ENCODE data around the gene PLEKHA4. TPM values are rescaled to one million over a fixed set of nuclear protein-coding genes. Genes with fewer than 3 reads are reported as not detected.

Gene PLEKHA4
- total and polyA plus RNA-seq, 2 of the 13 experiments (the other 11 are each of a cell fraction or from before 2014, with no cell fraction given): 4.8 to 6.0 TPM

DNA sequence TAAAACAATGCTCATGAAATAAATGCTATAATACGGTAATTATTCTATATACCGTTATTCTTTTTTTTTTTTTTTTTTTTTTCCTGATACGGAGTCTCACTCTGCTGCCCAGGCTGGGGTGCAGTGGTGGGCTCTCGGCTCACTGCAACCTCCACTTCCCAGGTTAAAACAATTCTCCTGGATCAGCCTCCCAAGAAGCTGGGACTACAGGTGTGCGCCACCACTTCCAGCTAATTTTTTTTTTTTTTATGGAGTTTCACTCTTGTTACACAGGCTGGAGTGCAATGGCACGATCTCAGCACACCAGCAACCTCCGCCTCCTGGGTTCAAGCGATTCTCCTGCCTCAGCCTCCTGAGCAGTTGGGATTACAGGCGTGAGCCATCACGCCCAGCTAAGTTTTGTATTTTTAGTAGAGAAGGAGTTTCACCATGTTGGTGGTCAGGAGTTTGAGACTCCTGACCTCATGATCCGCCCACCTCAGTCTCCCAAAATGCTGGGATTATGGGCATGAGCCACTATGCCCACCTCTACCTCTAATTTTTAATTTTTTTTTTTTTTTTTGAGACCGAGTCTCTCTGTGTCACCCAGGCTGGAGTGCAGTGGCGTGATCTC is 10.7 kb upstream of the PLEKHA4 start (continued):
- no peak for TF ChIP-seq BCL6 (CRISPR knock-in tag; IDR thresholded peaks at IDR 0.05)
- TF ChIP-seq, protein P1, sequence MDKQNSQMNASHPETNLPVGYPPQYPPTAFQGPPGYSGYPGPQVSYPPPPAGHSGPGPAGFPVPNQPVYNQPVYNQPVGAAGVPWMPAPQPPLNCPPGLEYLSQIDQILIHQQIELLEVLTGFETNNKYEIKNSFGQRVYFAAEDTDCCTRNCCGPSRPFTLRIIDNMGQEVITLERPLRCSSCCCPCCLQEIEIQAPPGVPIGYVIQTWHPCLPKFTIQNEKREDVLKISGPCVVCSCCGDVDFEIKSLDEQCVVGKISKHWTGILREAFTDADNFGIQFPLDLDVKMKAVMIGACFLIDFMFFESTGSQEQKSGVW (CRISPR knock-in tag; IDR thresholded peaks at IDR 0.05; ENCODE audit: borderline replicate concordance): no peak
- TF ChIP-seq, protein P2, sequence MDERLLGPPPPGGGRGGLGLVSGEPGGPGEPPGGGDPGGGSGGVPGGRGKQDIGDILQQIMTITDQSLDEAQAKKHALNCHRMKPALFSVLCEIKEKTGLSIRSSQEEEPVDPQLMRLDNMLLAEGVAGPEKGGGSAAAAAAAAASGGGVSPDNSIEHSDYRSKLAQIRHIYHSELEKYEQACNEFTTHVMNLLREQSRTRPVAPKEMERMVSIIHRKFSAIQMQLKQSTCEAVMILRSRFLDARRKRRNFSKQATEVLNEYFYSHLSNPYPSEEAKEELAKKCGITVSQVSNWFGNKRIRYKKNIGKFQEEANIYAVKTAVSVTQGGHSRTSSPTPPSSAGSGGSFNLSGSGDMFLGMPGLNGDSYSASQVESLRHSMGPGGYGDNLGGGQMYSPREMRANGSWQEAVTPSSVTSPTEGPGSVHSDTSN (CRISPR knock-in tag; IDR thresholded peaks at IDR 0.05): no peak
- TF ChIP-seq PAF1 (CRISPR knock-in tag; IDR thresholded peaks at IDR 0.05): no peak
- TF ChIP-seq NR2F2 (IDR thresholded peaks at IDR 0.05; ENCODE audit: borderline replicate concordance, low read depth): no peak
- no peak for TF ChIP-seq ZNF670 (CRISPR knock-in tag; IDR thresholded peaks at IDR 0.05; ENCODE audit: borderline replicate concordance)

DNA sequence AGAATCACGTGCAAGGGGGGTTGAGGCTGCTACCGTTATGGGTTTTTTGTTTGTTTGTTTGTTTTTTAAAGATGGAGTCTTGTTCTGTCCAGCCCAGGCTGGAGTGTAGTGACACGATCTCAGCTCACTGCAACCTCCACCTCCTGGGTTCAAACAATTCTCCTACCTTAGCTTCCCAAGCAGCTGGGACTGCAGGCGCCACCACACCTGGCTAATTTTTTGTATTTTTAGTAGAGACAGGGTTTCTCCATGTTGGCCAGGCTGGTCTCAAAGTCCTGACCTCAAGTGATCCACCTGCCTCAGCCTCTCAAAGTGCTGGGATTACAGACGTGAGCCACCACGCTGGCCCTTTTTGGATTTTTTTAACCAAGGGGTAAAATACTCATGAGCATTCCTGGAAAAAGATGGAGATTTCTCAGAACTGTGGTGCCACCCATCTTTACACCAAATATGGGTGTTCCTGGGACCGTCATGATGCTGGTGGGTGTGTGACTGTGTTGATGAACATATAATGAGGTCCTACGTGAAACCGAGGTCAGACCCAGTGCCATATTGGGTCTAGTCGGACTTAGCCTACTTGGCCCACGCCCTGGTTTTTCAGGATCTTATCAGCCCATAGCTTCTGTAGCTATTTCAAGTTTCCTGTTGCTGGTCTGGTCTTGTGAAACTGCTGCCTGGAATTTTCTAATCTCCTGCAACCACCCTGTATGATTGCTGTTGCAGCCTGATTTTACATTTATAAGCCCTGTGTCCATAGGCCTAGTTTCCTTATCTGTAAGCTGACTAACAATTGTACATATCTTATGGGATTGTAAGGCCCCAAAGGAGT is 10.0 kb upstream of the PLEKHA4 start:
- Histone ChIP-seq H3K9ac (ENCODE audit: insufficient read depth, low read depth, low read length) (no peak overlapping the region), H3K4me3 (replicated peaks in 1 of 3; ENCODE audit: insufficient read depth in 1 of 3, low read depth in 2 of 3, low read length in 3 of 3) (no peak overlapping the region), H4K20me1 (ENCODE audit: insufficient read depth, low read length) (peaks cover 27% of the 10 kb centered on the region), H3K4me2 (ENCODE audit: low read depth, low read length) (no peak overlapping the region), H3K9me3 (ENCODE audit: low read length) (no peaks in the 10 kb centered on the region), H2AFZ (ENCODE audit: low read length) (no peak overlapping the region), H3K36me3 (replicated peaks in 1 of 2; ENCODE audit: control insufficient read depth in 1 of 2, insufficient read depth in 2 of 2, low read length in 2 of 2) (peaks cover 8 to 28% of the 10 kb centered on the region in 2 experiments), H3K27me3 (ENCODE audit: control insufficient read depth in 1 of 2, insufficient read depth in 2 of 2, low read length in 2 of 2) (no peaks in the 10 kb centered on the region; a peak in 1 of 5 replicates), H3K79me2 (ENCODE audit: insufficient read depth, low read length) (peaks cover 24% of the 10 kb centered on the region), H3K27ac (ENCODE audit: extremely low read length, insufficient read depth, low read length) (no peak overlapping the region), H3K4me1 (ENCODE audit: insufficient read depth, low read length) (peaks cover 46% of the 10 kb centered on the region)
- intact Hi-C loops (cut with micrococcal nuclease; ENCODE audit: unreplicated experiment): loop anchor here (10.0 kb wide), 1 partner anchor 86 kb away; the partner anchor contains the start of gene FTL
- in situ Hi-C loops (cut with HindIII; ENCODE audit: extremely low pct_ligation_motif_present, low pct_unique_long_range_greater_than_20kb): no loop called here
- POLR2A ChIA-PET: interaction anchor here (0.7 to 6.9 kb wide), 4 partner anchors 10 to 893 kb away, joined by 3 to 88 read pairs (median 8); partner anchors contain the start of gene FTL
- ATAC-seq (no peak), DNase-seq (ENCODE audit: low spot score) (no peak), FAIRE-seq (no peak)
- BruUV-seq (replicated peaks): no TSS peak
- CTCF ChIA-PET (ENCODE audit: low intra/inter-chr PET ratio, low total read pairs): no interaction called here
- 71% methylated on average over 9 of the region's 11 CpGs for WGBS (ENCODE audit: low lambda C conversion rate)
- TF ChIP-seq, protein P3, sequence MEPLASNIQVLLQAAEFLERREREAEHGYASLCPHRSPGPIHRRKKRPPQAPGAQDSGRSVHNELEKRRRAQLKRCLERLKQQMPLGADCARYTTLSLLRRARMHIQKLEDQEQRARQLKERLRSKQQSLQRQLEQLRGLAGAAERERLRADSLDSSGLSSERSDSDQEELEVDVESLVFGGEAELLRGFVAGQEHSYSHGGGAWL (CRISPR knock-in tag; IDR thresholded peaks at IDR 0.05): no peak
- TF ChIP-seq ZNF589 (CRISPR knock-in tag; conservative IDR thresholded peaks at IDR 0.05): no peak
- no peak for TF ChIP-seq HNRNPH1 (optimal IDR thresholded peaks at IDR 0.05; ENCODE audit: low read depth, low read length)
- TF ChIP-seq KAT8 (CRISPR knock-in tag; IDR thresholded peaks at IDR 0.05): no peak
- TF ChIP-seq, protein P4, sequence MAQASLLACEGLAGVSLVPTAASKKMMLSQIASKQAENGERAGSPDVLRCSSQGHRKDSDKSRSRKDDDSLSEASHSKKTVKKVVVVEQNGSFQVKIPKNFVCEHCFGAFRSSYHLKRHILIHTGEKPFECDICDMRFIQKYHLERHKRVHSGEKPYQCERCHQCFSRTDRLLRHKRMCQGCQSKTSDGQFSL (CRISPR knock-in tag; IDR thresholded peaks at IDR 0.05): no peak
- TF ChIP-seq, protein P5, sequence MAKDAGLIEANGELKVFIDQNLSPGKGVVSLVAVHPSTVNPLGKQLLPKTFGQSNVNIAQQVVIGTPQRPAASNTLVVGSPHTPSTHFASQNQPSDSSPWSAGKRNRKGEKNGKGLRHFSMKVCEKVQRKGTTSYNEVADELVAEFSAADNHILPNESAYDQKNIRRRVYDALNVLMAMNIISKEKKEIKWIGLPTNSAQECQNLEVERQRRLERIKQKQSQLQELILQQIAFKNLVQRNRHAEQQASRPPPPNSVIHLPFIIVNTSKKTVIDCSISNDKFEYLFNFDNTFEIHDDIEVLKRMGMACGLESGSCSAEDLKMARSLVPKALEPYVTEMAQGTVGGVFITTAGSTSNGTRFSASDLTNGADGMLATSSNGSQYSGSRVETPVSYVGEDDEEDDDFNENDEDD (CRISPR knock-in tag; IDR thresholded peaks at IDR 0.05; ENCODE audit: borderline replicate concordance): no peak
- no peak for TF ChIP-seq ZNF776 (CRISPR knock-in tag; IDR thresholded peaks at IDR 0.05)
- TF ChIP-seq PPARG (CRISPR knock-in tag; conservative IDR thresholded peaks at IDR 0.05): no peak
- TF ChIP-seq, protein P6, sequence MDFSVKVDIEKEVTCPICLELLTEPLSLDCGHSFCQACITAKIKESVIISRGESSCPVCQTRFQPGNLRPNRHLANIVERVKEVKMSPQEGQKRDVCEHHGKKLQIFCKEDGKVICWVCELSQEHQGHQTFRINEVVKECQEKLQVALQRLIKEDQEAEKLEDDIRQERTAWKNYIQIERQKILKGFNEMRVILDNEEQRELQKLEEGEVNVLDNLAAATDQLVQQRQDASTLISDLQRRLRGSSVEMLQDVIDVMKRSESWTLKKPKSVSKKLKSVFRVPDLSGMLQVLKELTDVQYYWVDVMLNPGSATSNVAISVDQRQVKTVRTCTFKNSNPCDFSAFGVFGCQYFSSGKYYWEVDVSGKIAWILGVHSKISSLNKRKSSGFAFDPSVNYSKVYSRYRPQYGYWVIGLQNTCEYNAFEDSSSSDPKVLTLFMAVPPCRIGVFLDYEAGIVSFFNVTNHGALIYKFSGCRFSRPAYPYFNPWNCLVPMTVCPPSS (IDR thresholded peaks at IDR 0.05): no peak
- TF ChIP-seq ZNF577 (CRISPR knock-in tag; IDR thresholded peaks at IDR 0.05; ENCODE audit: borderline replicate concordance, low read depth): no peak
- peak; percentile 48; the same call in 1 of the 2 replicates for TF ChIP-seq POLR2G (IDR thresholded peaks at IDR 0.05; ENCODE audit: low read depth, low read length)
